ENCODE data around the gene LRRC8C.

LRRC8C gene

DNA sequence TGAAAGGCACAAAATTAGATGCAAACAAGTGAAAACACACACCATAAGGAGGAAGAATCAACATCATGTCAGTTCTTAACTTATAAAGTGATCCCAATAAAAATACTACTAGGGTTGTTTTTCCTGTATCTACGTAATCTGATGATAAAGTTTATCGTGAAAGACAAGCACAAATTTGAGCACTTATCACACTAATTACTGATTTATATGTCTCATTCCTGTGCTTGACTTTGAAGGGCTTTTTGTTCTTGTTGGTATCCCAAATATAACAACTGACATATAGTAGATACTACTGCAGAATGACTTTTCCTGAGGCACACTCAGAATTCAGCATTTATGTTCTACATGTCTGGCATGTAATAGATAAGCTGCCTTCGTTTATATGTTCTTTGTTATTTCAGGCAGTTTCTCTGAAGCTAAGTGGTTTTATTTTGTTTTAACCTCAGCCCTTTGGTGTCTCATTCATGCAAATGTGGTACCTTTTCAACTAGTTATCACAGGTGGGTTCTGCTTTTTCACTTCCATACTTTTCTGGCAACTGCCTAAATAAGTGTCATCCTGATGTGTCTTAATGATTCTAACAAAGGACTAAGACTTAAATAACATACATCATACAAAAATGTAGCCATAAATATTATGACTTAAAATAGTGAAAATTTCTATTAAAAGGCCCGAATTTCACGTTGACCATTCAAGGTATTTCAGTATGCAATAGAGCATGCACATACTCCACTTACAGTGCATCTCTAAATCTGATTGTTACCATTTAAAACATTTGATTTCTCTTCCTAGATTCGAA, 73.2 kb downstream of the LRRC8C start:
- DNase-seq (ENCODE audit: low read depth) = no peak
- H3K4me3 ChIP-seq (ENCODE audit: low read length) = no peak overlapping the region
- TF ChIP-seq, protein P1, sequence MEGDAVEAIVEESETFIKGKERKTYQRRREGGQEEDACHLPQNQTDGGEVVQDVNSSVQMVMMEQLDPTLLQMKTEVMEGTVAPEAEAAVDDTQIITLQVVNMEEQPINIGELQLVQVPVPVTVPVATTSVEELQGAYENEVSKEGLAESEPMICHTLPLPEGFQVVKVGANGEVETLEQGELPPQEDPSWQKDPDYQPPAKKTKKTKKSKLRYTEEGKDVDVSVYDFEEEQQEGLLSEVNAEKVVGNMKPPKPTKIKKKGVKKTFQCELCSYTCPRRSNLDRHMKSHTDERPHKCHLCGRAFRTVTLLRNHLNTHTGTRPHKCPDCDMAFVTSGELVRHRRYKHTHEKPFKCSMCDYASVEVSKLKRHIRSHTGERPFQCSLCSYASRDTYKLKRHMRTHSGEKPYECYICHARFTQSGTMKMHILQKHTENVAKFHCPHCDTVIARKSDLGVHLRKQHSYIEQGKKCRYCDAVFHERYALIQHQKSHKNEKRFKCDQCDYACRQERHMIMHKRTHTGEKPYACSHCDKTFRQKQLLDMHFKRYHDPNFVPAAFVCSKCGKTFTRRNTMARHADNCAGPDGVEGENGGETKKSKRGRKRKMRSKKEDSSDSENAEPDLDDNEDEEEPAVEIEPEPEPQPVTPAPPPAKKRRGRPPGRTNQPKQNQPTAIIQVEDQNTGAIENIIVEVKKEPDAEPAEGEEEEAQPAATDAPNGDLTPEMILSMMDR (IDR thresholded peaks at IDR 0.05; ENCODE audit: insufficient read depth, low read depth, low read length, missing control alignments) = no peak

DNA sequence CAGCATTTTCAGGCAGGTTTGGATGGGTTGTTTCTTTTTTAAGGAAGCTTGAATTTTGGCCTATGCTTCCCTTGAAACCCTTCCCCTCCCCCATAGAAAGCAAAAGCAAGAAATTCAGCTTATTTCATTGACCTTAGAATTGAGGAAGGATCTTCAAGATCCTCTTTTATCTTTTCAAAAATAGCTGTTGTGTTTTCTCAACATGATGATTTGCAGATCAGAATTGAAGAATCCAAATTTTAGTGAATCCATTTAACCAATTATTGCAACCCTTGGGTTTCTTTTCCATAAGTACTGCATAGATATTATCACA, 73.7 kb downstream of the LRRC8C start:
- no peak overlapping the region for H3K4me3 ChIP-seq (ENCODE audit: low read length)
- TF ChIP-seq, protein P1 (IDR thresholded peaks at IDR 0.05; ENCODE audit: insufficient read depth, low read depth, low read length, missing control alignments) = no peak
- DNase-seq (ENCODE audit: low read depth) = no peak

DNA sequence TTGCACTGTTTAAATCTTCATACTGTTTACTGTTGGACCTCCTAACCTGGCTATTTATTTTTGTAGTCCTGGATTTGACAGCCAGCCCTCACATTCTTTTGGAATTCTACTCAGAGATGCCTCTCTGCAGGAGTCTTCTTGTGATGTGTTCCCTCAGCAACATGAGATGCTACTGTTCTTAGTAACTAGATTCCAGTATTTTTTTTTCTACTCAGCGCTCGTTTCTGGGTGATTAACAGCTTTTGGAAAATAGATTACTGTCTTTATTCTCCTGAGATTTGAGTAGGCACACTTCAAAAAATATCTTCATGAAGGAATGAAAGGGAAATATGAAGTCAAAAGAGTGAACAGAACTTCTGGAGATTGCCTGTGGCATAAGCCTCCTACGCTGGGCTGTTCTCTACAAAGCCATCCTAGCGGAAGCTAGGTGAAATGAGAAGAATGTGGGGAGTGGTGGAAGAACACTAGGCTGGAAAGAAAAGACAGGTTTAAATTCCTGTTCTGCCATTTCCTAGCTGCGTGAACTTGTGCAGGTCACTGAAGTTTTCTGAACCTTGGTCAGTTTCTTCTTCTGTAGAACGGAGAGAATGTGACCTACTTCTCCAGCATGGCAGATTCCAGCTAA, 75.9 kb downstream of the LRRC8C start:
- no peak overlapping the region for H3K4me3 ChIP-seq (ENCODE audit: low read length)
- TF ChIP-seq, protein P1 (IDR thresholded peaks at IDR 0.05; ENCODE audit: insufficient read depth, low read depth, low read length, missing control alignments) = no peak
- DNase-seq (ENCODE audit: low read depth) = no peak

DNA sequence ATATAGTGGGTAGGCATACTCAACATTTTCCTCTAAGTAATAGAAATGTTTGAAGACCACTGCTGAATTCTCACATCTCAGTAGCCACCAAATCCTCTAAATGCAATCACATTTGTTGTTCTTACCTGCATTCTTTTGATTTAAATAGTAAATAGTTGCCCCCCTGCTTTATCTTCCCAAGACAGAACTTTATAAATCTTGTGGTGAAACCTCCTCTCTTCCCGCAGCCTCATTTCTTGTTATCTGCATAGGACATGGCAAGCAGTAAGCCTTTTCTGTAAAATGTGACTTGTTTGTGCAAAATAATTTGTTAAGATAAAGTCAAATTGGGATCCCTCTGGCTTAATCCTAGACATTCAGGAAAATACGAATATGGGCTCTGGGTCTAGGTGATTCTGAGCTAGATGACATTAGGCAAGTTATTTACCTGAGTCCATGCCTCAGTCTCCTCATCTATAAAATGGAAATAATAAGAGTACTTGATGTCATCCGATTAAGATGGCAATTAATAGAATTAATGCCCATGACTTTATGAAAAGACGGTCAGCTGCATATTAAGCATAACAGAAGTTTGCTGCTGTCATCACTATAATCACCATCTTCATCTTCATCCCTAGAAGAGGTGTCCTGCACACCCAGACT, 77.7 kb downstream of the LRRC8C start:
- H3K4me3 ChIP-seq (ENCODE audit: low read length) = no peak overlapping the region
- no peak for DNase-seq (ENCODE audit: low read depth)
- TF ChIP-seq, protein P1 (IDR thresholded peaks at IDR 0.05; ENCODE audit: insufficient read depth, low read depth, low read length, missing control alignments) = no peak

DNA sequence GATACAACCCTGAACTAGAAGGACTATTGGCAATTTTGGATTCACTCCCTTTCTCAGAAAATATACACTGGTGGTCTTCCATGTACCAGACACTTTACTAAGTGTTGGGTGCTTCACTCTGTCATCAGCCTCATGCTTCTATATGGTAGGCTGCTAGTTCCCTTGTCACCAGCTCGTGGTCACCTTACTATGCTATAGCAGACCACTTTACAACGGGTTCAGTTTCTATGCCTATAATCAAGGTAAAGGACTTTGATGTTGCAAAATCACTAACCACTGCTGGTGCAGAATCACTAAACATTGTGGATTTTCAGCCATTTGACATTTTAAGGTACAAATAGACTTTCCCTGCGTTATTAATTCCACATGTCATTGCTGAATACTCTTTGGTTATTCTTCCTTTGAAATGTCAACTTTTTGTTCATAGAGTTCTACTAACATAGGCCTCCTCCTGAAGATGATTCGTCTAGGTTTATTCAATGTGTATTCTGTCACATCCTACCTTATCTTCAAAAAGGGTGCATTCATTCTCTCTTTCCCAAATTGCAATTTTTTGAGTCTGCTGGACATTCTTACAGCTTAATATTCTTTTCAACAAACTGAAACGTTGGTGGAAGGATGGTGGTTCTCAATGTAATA, 78.3 kb downstream of the LRRC8C start:
- H3K4me3 ChIP-seq (ENCODE audit: low read length) = no peak overlapping the region
- no peak for DNase-seq (ENCODE audit: low read depth)
- TF ChIP-seq, protein P1 (IDR thresholded peaks at IDR 0.05; ENCODE audit: insufficient read depth, low read depth, low read length, missing control alignments) = no peak

DNA sequence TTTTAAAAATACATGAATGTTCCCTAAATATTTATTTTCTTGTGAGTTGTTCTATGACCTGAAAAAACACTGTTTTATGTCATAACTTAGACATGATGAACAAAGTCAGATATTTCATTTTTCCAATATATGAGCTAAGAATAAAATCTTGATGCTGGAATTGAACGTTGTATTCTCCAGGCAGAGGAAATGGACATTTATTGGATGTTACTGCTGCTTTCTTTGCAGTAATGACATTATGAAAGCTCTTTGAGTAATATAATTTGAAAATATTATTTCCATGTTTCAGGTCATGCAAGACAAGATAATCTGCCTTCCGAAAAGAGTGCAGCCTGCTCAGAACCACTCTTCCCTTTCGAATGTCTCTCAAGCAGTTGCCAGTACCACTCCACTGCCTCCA, 79.5 kb downstream of the LRRC8C start:
- no peak overlapping the region for H3K4me3 ChIP-seq (ENCODE audit: low read length)
- no peak for DNase-seq (ENCODE audit: low read depth)
- TF ChIP-seq, protein P1 (IDR thresholded peaks at IDR 0.05; ENCODE audit: insufficient read depth, low read depth, low read length, missing control alignments) = no peak
